SK-N-SH treated with all-trans-retinoic acid at 6 μM for 48 hours (cell line): ENCODE data around the gene TGFBR3.

Source experiments
- ATAC-seq: fragments of 200-7000 bp; cut with Tn5 transposase; 3 replicates; pipeline ENCODE4 v1.9.1; 2020; ENCODE audit warnings: mild to moderate bottlenecking, moderate library complexity
- BACH2 ChIP-seq: fragments of 250-450 bp; sonication (Bioruptor Pico); IDR thresholded peaks from 2 replicates; pipeline ENCODE4 v1.9.0; 2021; ENCODE audit warnings: mild to moderate bottlenecking, borderline replicate concordance
- CREB5 ChIP-seq: fragments of 250-450 bp; sonication (Bioruptor Pico); IDR thresholded peaks from 2 replicates; pipeline ENCODE4 v1.5.1; 2020; ENCODE audit warnings: low read depth, mild to moderate bottlenecking, moderate library complexity
- CSDC2 ChIP-seq: fragments of 250-450 bp; sonication (Bioruptor Pico); IDR thresholded peaks from 2 replicates; pipeline ENCODE4 v1.5.0; 2020; ENCODE audit warnings: mild to moderate bottlenecking, moderate library complexity
- GLIS3 ChIP-seq: fragments of 250-450 bp; sonication (Bioruptor Pico); IDR thresholded peaks from 2 replicates; pipeline ENCODE4 v1.5.0; 2020; ENCODE audit warnings: mild to moderate bottlenecking, moderate library complexity
- ISL1 ChIP-seq: fragments of 250-450 bp; sonication (Bioruptor Pico); IDR thresholded peaks from 2 replicates; pipeline ENCODE4 v2.1.2; 2022; ENCODE audit warnings: mild to moderate bottlenecking, moderate library complexity
- OSR1 ChIP-seq: fragments of 250-450 bp; sonication (Bioruptor Pico); IDR thresholded peaks from 2 replicates; pipeline ENCODE4 v1.8.0; 2022; ENCODE audit warnings: moderate library complexity, mild to moderate bottlenecking, inconsistent platforms
- PPARA ChIP-seq: fragments of 250-450 bp; sonication (Bioruptor Pico); IDR thresholded peaks from 2 replicates; pipeline ENCODE4 v1.5.0; 2020; ENCODE audit warnings: mild to moderate bottlenecking, borderline replicate concordance
- SNAI2 ChIP-seq: fragments of 250-450 bp; sonication (Bioruptor Pico); IDR thresholded peaks from 2 replicates; pipeline ENCODE4 v1.5.0; 2020; ENCODE audit warnings: mild to moderate bottlenecking, moderate library complexity
- TCF4 ChIP-seq: fragments of 250-450 bp; sonication (Bioruptor Pico); IDR thresholded peaks from 2 replicates; pipeline ENCODE4 v1.8.0; 2021; ENCODE audit warnings: mild to moderate bottlenecking, moderate library complexity, borderline replicate concordance
- TSHZ2 ChIP-seq: fragments of 250-450 bp; sonication (Bioruptor Pico); IDR thresholded peaks from 2 replicates; pipeline ENCODE4 v1.5.0; 2020; ENCODE audit warnings: mild to moderate bottlenecking, moderate library complexity
- ZC3H10 ChIP-seq: fragments of 250-450 bp; sonication (Bioruptor Pico); IDR thresholded peaks from 2 replicates; pipeline ENCODE4 v1.5.1; 2021; ENCODE audit warnings: mild to moderate bottlenecking, moderate library complexity
- ZFP3 ChIP-seq: fragments of 250-450 bp; sonication (Bioruptor Pico); IDR thresholded peaks from 2 replicates; pipeline ENCODE4 v1.5.0; 2020; ENCODE audit warnings: mild to moderate bottlenecking, moderate library complexity
- ZFP30 ChIP-seq: fragments of 450-650 bp; formaldehyde crosslinking; IDR thresholded peaks from 2 replicates; pipeline ENCODE4 v1.5.0; 2022; ENCODE audit warnings: mild to moderate bottlenecking, moderate library complexity
- ZNF565 ChIP-seq: fragments of 450-650 bp; formaldehyde crosslinking; conservative IDR thresholded peaks from 2 replicates; pipeline ENCODE4 v1.5.0; 2020; ENCODE audit warnings: low read depth, mild to moderate bottlenecking, moderate library complexity
- ZNF70 ChIP-seq: fragments of 450-650 bp; formaldehyde crosslinking; IDR thresholded peaks from 2 replicates; pipeline ENCODE4 v1.5.0; 2020; ENCODE audit warnings: mild to moderate bottlenecking, moderate library complexity
- ZNF8 ChIP-seq: fragments of 450-650 bp; formaldehyde crosslinking; IDR thresholded peaks from 2 replicates; pipeline ENCODE4 v1.5.0; 2020; ENCODE audit warnings: mild to moderate bottlenecking, moderate library complexity
- TF ChIP-seq, protein P1 (sequence below): fragments of 250-450 bp; sonication (Bioruptor Pico); IDR thresholded peaks from 2 replicates; pipeline ENCODE4 v1.8.0; 2020; ENCODE audit warnings: mild to moderate bottlenecking, moderate library complexity, borderline replicate concordance
- TF ChIP-seq, protein P2 (sequence below): fragments of 250-450 bp; sonication (Bioruptor Pico); IDR thresholded peaks from 2 replicates; pipeline ENCODE4 v1.8.0; 2021; ENCODE audit warnings: low read depth, mild to moderate bottlenecking, moderate library complexity, borderline replicate concordance
- TF ChIP-seq, protein P3 (sequence below): fragments of 250-450 bp; sonication (Bioruptor Pico); IDR thresholded peaks from 2 replicates; pipeline ENCODE4 v1.5.1; 2021; ENCODE audit warnings: mild to moderate bottlenecking, moderate library complexity

The TGFBR3 gene

GRCh38 chr1:91819038-91819788 lies 66.7 kb downstream of the TGFBR3 start (continued):
- TF ChIP-seq CSDC2 (CRISPR knock-in tag) = no peak

DNA sequence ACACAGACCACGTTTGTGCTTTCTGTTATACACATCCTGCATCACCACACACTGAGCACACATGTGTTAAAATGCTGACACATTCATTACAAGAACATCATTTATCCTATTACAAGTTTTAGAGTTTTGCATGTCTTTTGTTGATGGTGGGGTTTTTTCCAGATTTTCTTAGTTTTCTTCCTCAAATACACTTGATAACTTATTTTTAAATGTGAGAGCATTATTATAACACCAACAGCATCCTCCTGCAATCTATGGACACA lies 67.3 kb downstream of the TGFBR3 start:
- no peak for TF ChIP-seq CREB5 (CRISPR knock-in tag)
- TF ChIP-seq SNAI2 = no peak
- TF ChIP-seq, protein P1, sequence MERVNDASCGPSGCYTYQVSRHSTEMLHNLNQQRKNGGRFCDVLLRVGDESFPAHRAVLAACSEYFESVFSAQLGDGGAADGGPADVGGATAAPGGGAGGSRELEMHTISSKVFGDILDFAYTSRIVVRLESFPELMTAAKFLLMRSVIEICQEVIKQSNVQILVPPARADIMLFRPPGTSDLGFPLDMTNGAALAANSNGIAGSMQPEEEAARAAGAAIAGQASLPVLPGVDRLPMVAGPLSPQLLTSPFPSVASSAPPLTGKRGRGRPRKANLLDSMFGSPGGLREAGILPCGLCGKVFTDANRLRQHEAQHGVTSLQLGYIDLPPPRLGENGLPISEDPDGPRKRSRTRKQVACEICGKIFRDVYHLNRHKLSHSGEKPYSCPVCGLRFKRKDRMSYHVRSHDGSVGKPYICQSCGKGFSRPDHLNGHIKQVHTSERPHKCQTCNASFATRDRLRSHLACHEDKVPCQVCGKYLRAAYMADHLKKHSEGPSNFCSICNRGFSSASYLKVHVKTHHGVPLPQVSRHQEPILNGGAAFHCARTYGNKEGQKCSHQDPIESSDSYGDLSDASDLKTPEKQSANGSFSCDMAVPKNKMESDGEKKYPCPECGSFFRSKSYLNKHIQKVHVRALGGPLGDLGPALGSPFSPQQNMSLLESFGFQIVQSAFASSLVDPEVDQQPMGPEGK (CRISPR knock-in tag) = no peak
- TF ChIP-seq, protein P2, sequence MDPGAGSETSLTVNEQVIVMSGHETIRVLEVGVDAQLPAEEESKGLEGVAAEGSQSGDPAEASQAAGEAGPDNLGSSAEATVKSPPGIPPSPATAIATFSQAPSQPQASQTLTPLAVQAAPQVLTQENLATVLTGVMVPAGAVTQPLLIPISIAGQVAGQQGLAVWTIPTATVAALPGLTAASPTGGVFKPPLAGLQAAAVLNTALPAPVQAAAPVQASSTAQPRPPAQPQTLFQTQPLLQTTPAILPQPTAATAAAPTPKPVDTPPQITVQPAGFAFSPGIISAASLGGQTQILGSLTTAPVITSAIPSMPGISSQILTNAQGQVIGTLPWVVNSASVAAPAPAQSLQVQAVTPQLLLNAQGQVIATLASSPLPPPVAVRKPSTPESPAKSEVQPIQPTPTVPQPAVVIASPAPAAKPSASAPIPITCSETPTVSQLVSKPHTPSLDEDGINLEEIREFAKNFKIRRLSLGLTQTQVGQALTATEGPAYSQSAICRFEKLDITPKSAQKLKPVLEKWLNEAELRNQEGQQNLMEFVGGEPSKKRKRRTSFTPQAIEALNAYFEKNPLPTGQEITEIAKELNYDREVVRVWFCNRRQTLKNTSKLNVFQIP (CRISPR knock-in tag) = no peak
- no peak for TF ChIP-seq ZC3H10 (CRISPR knock-in tag)
- TF ChIP-seq GLIS3 = no peak
- no peak for TF ChIP-seq ZFP3 (CRISPR knock-in tag)
- no peak for TF ChIP-seq PPARA (CRISPR knock-in tag)
- no peak for TF ChIP-seq ZNF565
- no peak for ATAC-seq

GRCh38 chr1:91817211-91817905 lies 68.6 kb downstream of the TGFBR3 start:
- no peak for TF ChIP-seq GLIS3
- TF ChIP-seq, protein P3, sequence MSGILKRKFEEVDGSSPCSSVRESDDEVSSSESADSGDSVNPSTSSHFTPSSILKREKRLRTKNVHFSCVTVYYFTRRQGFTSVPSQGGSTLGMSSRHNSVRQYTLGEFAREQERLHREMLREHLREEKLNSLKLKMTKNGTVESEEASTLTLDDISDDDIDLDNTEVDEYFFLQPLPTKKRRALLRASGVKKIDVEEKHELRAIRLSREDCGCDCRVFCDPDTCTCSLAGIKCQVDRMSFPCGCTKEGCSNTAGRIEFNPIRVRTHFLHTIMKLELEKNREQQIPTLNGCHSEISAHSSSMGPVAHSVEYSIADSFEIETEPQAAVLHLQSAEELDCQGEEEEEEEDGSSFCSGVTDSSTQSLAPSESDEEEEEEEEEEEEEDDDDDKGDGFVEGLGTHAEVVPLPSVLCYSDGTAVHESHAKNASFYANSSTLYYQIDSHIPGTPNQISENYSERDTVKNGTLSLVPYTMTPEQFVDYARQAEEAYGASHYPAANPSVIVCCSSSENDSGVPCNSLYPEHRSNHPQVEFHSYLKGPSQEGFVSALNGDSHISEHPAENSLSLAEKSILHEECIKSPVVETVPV (CRISPR knock-in tag) = no peak
- no peak for TF ChIP-seq ZNF70 (CRISPR knock-in tag)
- TF ChIP-seq SNAI2 = no peak
- no peak for TF ChIP-seq BACH2
- TF ChIP-seq OSR1 (CRISPR knock-in tag) = no peak
- no peak for TF ChIP-seq ZNF565
- no peak for TF ChIP-seq CREB5 (CRISPR knock-in tag)
- TF ChIP-seq TSHZ2 (CRISPR knock-in tag) = no peak
- no peak for TF ChIP-seq ZFP30
- TF ChIP-seq ZNF8 (CRISPR knock-in tag) = no peak
- ATAC-seq = no peak

GRCh38 chr1:91816031-91816430 lies 69.9 kb downstream of the TGFBR3 start:
- no peak for ATAC-seq
- TF ChIP-seq, protein P2 (CRISPR knock-in tag) = no peak
- no peak for TF ChIP-seq TSHZ2 (CRISPR knock-in tag)
- TF ChIP-seq GLIS3 = no peak
- no peak for TF ChIP-seq BACH2
- TF ChIP-seq ZNF70 (CRISPR knock-in tag) = no peak
- TF ChIP-seq ZNF565 = no peak
- no peak for TF ChIP-seq TCF4 (CRISPR knock-in tag)
- TF ChIP-seq ISL1 (CRISPR knock-in tag) = no peak
- no peak for TF ChIP-seq SNAI2
- no peak for TF ChIP-seq ZFP30
- no peak for TF ChIP-seq PPARA (CRISPR knock-in tag)
